T-helper 17 cell (primary cell): ENCODE measurements around the gene NAPB. TPM values are rescaled to one million over a fixed set of nuclear protein-coding genes. Genes with fewer than 3 reads are reported as not detected.
"Not testable (repeated sequence)": the region's sequence is repeated elsewhere in the genome, so short reads cannot be mapped to it uniquely, and the experiment has no call there.

Source experiments
- ATAC-seq: fragments of 150-1000 bp; cut with Tn5 transposase; 2 replicates; pipeline ENCODE4 v1.10.0; 2021; ENCODE audit warnings: mild to moderate bottlenecking, moderate library complexity
- DNase-seq, 3 donors: peaks; one replicate each; pipeline versions ENCODE4 v3.0.0 to v3.0.0-alpha.2; 2020 to 2021
- H3K9me3 ChIP-seq: one replicate; pipeline ENCODE4 v1.7.0; 2013; ENCODE audit warnings: low read length, mild to moderate bottlenecking; ENCODE audit not compliant: control insufficient read depth, poor library complexity, severe bottlenecking
- H3K27ac Mint-ChIP-seq: one replicate; pipeline ENCODE4 v1.8.0; 2022; ENCODE audit warnings: mild to moderate bottlenecking, moderate library complexity, mixed read lengths
- H3K27me3 Mint-ChIP-seq: one replicate; pipeline ENCODE4 v1.8.0; 2022; ENCODE audit warnings: mixed read lengths
- H3K36me3 Mint-ChIP-seq: one replicate; pipeline ENCODE4 v1.8.0; 2022; ENCODE audit warnings: low read depth, mixed read lengths
- H3K4me1 Mint-ChIP-seq: one replicate; pipeline ENCODE4 v1.8.0; 2022; ENCODE audit warnings: mild to moderate bottlenecking, mixed read lengths
- H3K4me3 Mint-ChIP-seq: one replicate; pipeline ENCODE4 v1.8.0; 2022; ENCODE audit warnings: mild to moderate bottlenecking, moderate library complexity, mixed read lengths
- total RNA-seq, 4 donors: library from RNA in 2 of 4; stranded (reverse) in 2 of 4; gene quantifications; one replicate each; pipeline ENCODE4 v1.2.3 and lab custom pipeline; 2022 to 2026

Gene NAPB
- total RNA-seq, 2 donors from 2014 or later, result 8.5 to 12.3 TPM

GRCh38 chr20:23350904-23351838, 70.1 kb downstream of the NAPB start:
- H3K27ac Mint-ChIP-seq, result peak overlapping the region; percentile 100
- no peaks in the 10 kb centered on the region for H3K9me3 ChIP-seq
- no peaks in the 10 kb centered on the region for H3K27me3 Mint-ChIP-seq
- DNase-seq (peak; percentile 39 to 50 (median 39)), ATAC-seq (peak; percentile 38)
- H3K4me3 Mint-ChIP-seq, result peak overlapping the region; percentile 99
- peaks cover 2% of the 10 kb centered on the region for H3K36me3 Mint-ChIP-seq
- peaks cover 18% of the 10 kb centered on the region for H3K4me1 Mint-ChIP-seq

GRCh38 chr20:23350196-23350903, 70.9 kb downstream of the NAPB start, which contains the start of gene NXT1:
TSS of gene NXT1 (plus strand) at chr20:23350791. CDS start at chr20:23354042, 3,251 bp downstream.
- peaks cover 2% of the 10 kb centered on the region for H3K36me3 Mint-ChIP-seq
- ATAC-seq, result peak; percentile 85
- H3K27me3 Mint-ChIP-seq, result no peaks in the 10 kb centered on the region
- peaks cover 18% of the 10 kb centered on the region for H3K4me1 Mint-ChIP-seq
- H3K27ac Mint-ChIP-seq, result peak within 1 kb of the TSS; percentile 100
- peak within 1 kb of the TSS; percentile 99 for H3K4me3 Mint-ChIP-seq
- H3K9me3 ChIP-seq, result no peaks in the 10 kb centered on the region
- peak; percentile 92 to 98 (median 93) for DNase-seq

DNA sequence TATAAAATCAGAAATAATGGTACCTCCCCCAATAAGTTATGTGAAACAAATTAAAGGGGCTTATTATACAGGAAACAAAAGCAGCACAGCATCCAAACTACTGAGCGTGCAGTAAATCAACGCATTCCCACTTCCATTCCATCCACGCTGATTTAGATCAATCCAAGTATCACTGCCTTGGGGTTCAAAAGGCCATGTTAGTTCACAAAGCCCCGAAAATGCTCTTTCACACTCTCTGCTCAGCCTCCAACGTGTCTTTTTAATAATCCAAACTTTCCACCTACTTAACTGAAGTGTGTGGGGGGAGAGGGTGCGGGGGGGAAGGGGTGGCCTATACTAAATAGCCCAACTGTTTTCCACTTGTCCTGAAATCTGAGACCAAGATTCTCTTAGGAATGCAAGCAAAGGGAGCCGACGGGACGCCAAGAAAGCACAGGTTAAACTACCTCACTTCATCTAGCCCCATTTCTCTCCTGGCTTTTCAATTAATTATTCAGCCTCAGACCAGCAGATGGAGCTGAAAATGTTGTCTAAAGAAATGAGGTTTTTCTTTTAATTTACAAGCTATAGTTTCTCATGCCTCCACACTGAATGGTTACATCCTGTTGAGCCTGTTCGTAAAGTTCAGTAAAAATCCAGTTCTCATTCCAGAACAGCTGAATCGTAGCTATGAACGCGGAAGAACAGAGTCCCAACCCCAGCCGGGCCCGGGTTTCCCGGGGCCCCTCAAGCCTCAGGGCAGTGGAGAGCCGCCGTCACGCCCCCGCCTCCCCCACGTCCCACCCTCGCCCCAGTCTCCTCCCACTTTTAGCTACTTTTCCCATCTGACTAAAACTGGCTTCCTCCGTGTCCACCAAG, 71.7 kb downstream of the NAPB start:
- ATAC-seq (peak; percentile 53), DNase-seq (peak in 2 of 3 donors; percentile 69 to 74)
- no peaks in the 10 kb centered on the region for H3K9me3 ChIP-seq
- H3K4me3 Mint-ChIP-seq, result peak overlapping the region; percentile 99
- peak overlapping the region; percentile 100 for H3K27ac Mint-ChIP-seq
- no peaks in the 10 kb centered on the region for H3K27me3 Mint-ChIP-seq
- peaks cover 18% of the 10 kb centered on the region for H3K4me1 Mint-ChIP-seq
- peaks cover 2% of the 10 kb centered on the region for H3K36me3 Mint-ChIP-seq

DNA sequence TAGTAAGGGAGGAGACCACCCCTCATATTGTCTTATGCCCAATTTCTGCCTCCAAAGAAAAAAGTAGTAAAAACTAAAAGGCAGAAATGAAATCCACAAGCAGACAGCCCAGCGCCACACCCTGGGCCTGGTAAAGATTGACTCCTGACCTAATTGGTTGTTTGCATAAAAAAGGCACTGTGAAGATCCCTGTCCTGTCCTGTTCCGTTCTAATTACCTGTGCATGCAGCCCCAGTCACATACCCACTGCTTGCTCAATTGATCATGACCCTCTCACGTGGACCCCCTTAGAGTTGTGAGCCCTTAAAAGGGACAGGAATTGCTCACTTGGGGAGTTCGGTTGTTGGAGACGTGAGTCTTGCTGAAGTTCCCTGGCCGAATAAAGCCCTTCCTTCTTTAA, 72.8 kb downstream of the NAPB start:
- DNase-seq, H3K36me3 Mint-ChIP-seq, ATAC-seq, H3K27me3 Mint-ChIP-seq, H3K9me3 ChIP-seq, H3K4me3 Mint-ChIP-seq: not testable (repeated sequence)
- H3K27ac Mint-ChIP-seq, result peak overlapping the region; percentile 100
- peaks cover 18% of the 10 kb centered on the region for H3K4me1 Mint-ChIP-seq

DNA sequence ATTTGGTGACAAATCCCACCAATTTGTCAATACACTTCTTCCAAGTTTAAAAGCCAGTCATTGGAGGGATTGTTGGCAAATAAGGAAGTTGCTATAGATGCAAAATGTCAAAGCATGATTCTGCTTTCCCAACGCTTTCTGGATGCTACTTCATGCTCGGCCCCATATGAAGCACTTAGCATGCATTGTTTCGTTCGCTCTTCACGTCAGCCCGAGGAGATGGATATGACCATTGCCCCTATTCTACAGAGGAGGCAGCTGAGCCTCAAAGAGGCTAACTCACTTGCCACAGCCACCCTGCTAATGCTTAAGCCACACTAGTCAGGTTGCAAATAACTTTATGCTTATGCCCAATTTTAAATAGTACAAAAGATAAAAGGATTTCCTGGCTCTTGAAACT, 73.5 kb downstream of the NAPB start:
- peak overlapping the region; percentile 100 for H3K27ac Mint-ChIP-seq

DNA sequence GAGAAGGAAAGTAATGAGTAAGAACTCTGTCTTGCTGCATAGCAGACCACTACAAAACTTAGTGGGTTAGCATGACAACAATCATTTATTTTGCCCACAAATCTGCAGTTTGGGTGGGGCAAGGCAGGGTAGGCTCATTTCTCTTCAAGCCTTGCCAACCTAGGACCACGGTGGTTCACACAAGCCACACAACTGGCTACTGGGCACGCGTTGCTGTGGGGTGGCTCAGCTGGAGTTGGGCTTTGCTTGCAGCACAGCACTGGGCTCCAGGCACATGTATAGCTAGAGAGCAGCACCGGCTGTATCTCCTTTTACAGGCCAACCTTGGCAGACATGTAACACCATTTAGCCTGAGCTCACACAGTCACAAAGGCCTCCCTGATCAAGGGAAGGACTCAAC, 75.3 kb downstream of the NAPB start:
- Mint-ChIP-seq H3K27ac (no peak overlapping the region), H3K4me1 (peaks cover 12% of the 10 kb centered on the region), H3K4me3 (no peak overlapping the region), H3K36me3 (peaks cover 2% of the 10 kb centered on the region), H3K27me3 (no peaks in the 10 kb centered on the region)
- DNase-seq (no peak), ATAC-seq (no peak)
- H3K9me3 ChIP-seq, result no peaks in the 10 kb centered on the region

More for the DNA sequence above, 73.5 kb downstream of the NAPB start:
- H3K9me3 ChIP-seq, result no peaks in the 10 kb centered on the region
- Mint-ChIP-seq H3K4me3 (no peak overlapping the region), H3K36me3 (peaks cover 2% of the 10 kb centered on the region), H3K27me3 (no peaks in the 10 kb centered on the region), H3K4me1 (peaks cover 18% of the 10 kb centered on the region)
- DNase-seq, result no peak
- no peak for ATAC-seq

DNA sequence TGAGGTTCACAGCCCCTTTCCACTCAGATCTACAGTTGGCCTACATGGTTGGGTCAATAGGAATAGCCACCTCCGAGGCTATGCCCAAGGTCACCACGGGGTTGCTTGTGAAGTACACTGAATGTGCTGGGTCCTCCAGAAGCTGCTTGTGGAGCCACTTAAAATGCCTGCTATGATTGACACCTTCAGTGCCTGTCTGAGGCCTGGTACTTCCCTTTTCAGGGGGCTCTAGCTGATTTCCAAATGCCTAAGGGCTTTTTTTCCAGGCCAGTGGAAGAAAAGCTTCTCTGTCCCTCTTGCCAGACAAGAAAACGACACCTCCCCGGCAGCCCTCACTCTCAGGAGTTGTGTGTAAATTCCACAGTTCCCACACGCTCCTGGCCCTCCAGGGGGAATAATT, 77.0 kb downstream of the NAPB start:
- H3K4me1 Mint-ChIP-seq, result peaks cover 4% of the 10 kb centered on the region
- no peaks in the 10 kb centered on the region for H3K36me3 Mint-ChIP-seq
- no peaks in the 10 kb centered on the region for H3K9me3 ChIP-seq
- H3K27ac Mint-ChIP-seq, result no peak overlapping the region
- peaks cover 5% of the 10 kb centered on the region for H3K27me3 Mint-ChIP-seq
- ATAC-seq, result no peak
- no peak for DNase-seq
- no peak overlapping the region for H3K4me3 Mint-ChIP-seq

DNA sequence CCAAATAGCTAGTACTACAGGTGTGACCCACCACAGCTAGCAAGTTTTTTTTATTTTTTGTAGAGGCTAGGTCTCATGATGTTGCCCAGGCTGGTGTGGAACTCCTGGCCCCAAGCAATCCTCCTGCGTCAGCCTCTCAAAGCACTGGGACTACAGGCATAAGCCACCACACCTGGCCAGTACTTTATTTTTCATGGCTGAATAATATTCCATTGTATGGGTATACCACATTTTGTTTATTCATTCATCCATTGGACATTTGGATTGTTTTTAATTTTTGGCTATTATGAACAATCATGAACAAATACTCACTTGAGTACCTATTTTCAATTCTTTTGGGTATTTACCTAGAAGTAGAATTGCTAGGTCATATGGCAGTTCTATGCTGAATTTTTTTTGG, 77.7 kb downstream of the NAPB start:
- H3K4me3 Mint-ChIP-seq, result no peak overlapping the region
- H3K9me3 ChIP-seq, result no peaks in the 10 kb centered on the region
- peaks cover 5% of the 10 kb centered on the region for H3K27me3 Mint-ChIP-seq
- no peak overlapping the region for H3K27ac Mint-ChIP-seq
- no peak for DNase-seq
- ATAC-seq, result no peak
- no peaks in the 10 kb centered on the region for H3K36me3 Mint-ChIP-seq
- H3K4me1 Mint-ChIP-seq, result peaks cover 4% of the 10 kb centered on the region

DNA sequence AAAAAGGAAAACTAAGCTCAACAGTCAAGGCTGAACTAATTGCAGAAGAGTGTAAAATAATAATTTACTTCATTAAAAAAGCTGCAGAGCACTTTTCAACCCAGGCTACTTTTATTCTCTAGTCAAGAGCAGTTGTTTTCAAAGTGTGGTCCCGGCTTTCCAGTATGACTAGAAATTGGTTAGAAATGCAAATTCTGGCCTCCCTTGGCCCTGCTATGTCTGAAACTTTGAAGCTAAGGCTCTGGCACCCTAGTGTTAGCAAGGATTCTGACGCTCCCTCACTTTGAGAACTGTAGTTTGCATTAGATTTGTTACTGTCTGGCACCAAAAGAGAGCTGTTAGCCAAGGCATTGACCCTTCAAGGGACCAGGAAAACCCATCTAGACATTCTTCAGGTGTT, 80.2 kb downstream of the NAPB start:
- ATAC-seq (no peak), DNase-seq (no peak)
- H3K4me3 Mint-ChIP-seq, result no peak overlapping the region
- no peak overlapping the region for H3K27ac Mint-ChIP-seq
- no peaks in the 10 kb centered on the region for H3K36me3 Mint-ChIP-seq
- H3K27me3 Mint-ChIP-seq, result peaks cover 11% of the 10 kb centered on the region
- H3K9me3 ChIP-seq, result no peaks in the 10 kb centered on the region
- H3K4me1 Mint-ChIP-seq, result peaks cover 2% of the 10 kb centered on the region

DNA sequence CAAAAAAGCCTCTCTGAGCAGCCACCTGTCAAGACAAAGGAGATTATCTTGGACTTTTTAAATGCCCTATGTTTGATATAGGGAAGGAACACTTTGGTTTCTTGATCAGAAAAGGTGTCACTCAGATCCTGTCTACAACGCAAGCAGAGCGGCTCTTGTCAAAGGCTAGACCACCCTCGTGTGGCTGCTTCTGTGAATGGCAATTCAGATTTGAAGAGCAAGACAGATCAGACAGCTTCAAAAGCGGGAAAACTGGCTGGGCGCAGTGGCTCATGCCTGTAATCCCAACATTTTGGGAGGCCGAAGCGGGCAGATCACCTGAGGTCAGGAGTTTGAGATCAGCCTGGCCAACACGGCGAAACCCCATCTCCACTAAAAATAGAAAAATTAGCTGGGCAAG, 80.8 kb downstream of the NAPB start:
- Mint-ChIP-seq H3K36me3 (no peaks in the 10 kb centered on the region), H3K27me3 (peaks cover 11% of the 10 kb centered on the region), H3K4me1 (peaks cover 2% of the 10 kb centered on the region), H3K4me3 (no peak overlapping the region), H3K27ac (no peak overlapping the region)
- no peak for DNase-seq
- ATAC-seq, result peak; percentile 39
- H3K9me3 ChIP-seq, result no peaks in the 10 kb centered on the region

DNA sequence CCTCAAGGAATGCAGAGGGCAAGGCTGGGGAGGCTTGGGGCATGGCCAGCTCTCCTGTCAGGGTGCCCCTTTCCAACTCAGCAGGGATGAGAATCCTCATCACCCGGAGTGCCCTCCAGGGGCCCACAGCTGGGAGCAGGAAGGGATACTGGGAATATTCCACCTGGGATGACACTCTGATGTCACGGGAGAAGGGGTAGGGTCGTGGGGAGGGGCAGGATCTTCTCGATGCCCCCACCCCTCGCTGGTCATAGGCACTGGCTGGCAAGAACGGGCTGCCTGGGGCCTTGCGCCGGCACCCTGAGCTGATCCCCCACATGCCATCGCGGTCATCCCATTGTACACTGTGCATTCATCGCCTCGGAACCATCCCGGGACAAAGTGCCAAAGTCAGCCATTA, 81.3 kb downstream of the NAPB start:
- H3K4me1 Mint-ChIP-seq, result peaks cover 2% of the 10 kb centered on the region
- DNase-seq (no peak), ATAC-seq (no peak)
- no peaks in the 10 kb centered on the region for H3K36me3 Mint-ChIP-seq
- H3K27ac Mint-ChIP-seq, result no peak overlapping the region
- H3K9me3 ChIP-seq, result no peaks in the 10 kb centered on the region
- H3K27me3 Mint-ChIP-seq, result peaks cover 11% of the 10 kb centered on the region
- no peak overlapping the region for H3K4me3 Mint-ChIP-seq

- ATAC-seq (no peak), DNase-seq (no peak)
- H3K27me3 Mint-ChIP-seq, result peaks cover 11% of the 10 kb centered on the region
- peaks cover 8% of the 10 kb centered on the region for H3K4me1 Mint-ChIP-seq
- H3K9me3 ChIP-seq, result no peaks in the 10 kb centered on the region
- no peaks in the 10 kb centered on the region for H3K36me3 Mint-ChIP-seq
- no peak overlapping the region for H3K4me3 Mint-ChIP-seq
- no peak overlapping the region for H3K27ac Mint-ChIP-seq
These were observed 84.0 kb downstream of the NAPB start for GRCh38 chr20:23337312-23337711.

DNA sequence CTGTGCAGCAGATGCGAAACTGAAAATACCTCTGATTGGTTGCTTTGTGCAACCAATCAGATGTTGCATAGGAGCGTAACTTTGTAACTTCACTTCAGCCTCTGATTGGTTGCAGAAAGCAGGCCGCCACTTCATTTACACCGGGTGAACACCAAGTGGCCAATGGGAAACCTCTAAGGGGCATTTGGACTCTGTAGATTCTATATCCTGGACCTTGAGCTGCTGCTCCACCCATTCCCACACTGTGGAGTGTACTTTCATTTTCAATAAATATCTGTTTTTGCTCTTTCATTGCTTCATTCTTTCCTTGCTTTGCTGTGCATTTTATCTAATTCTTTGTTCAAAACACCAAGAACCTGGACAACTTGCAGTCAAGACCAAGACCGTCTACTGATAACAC, 84.8 kb downstream of the NAPB start:
- H3K9me3 ChIP-seq, result no peaks in the 10 kb centered on the region
- H3K36me3 Mint-ChIP-seq, result no peaks in the 10 kb centered on the region
- ATAC-seq (no peak), DNase-seq (no peak)
- H3K4me3 Mint-ChIP-seq, result no peak overlapping the region
- peaks cover 8% of the 10 kb centered on the region for H3K4me1 Mint-ChIP-seq
- no peak overlapping the region for H3K27ac Mint-ChIP-seq
- H3K27me3 Mint-ChIP-seq, result peaks cover 11% of the 10 kb centered on the region
